Measurements from ENCODE around the gene GTPBP8.

Gene GTPBP8

GRCh38 chr3:112965656-112966055 is 25.1 kb upstream of the GTPBP8 start:
- no peak overlapping the region for H2AK5ac ChIP-seq (ENCODE audit: low read length)
- H3K36me3 ChIP-seq (ENCODE audit: control insufficient read depth, insufficient read depth, low read length) = no peaks in the 10 kb centered on the region
- no peak overlapping the region for H3K56ac ChIP-seq (ENCODE audit: low read length)
- H4K5ac ChIP-seq (ENCODE audit: low read length) = no peak overlapping the region
- H3K79me2 ChIP-seq (ENCODE audit: control insufficient read depth, insufficient read depth, low read length) = no peaks in the 10 kb centered on the region
- no peak overlapping the region for H3K4me3 ChIP-seq (ENCODE audit: low read length)
- no peak overlapping the region for H2BK120ac ChIP-seq (ENCODE audit: low read depth, low read length)
- DNase-seq = no peak
- H3K4me1 ChIP-seq (ENCODE audit: control insufficient read depth, low read depth, low read length) = no peaks in the 10 kb centered on the region
- WGBS (ENCODE audit: extremely low coverage, insufficient coverage, low lambda C conversion rate) = no CpG with 5 or more reads among the region's 6 CpGs
- H3K9ac ChIP-seq (ENCODE audit: low read length) = no peak overlapping the region
- no peaks in the 10 kb centered on the region for H3K27me3 ChIP-seq (ENCODE audit: insufficient read depth, low read length, poor library complexity)
- H2BK5ac ChIP-seq (ENCODE audit: low read length) = no peak overlapping the region
- no peak overlapping the region for H2BK15ac ChIP-seq (replicated peaks; ENCODE audit: low read depth)
- H3K4me2 ChIP-seq (ENCODE audit: low read length) = no peak overlapping the region
- H3K18ac ChIP-seq (ENCODE audit: low read length) = no peak overlapping the region
- H3K4ac ChIP-seq (ENCODE audit: low read depth, low read length) = no peak overlapping the region
- H3K27ac ChIP-seq (ENCODE audit: low read depth, low read length) = no peak overlapping the region
- no peak overlapping the region for H3K23ac ChIP-seq (ENCODE audit: low read length)
- no peaks in the 10 kb centered on the region for H3K79me1 ChIP-seq (ENCODE audit: low read length)
- no peak overlapping the region for H4K8ac ChIP-seq (ENCODE audit: low read depth, low read length)

- no peak overlapping the region for H2AK5ac ChIP-seq (ENCODE audit: low read length)
- no peak overlapping the region for H3K4me2 ChIP-seq (ENCODE audit: low read length)
- no peak overlapping the region for H3K27ac ChIP-seq (ENCODE audit: low read depth, low read length)
- no peak overlapping the region for H3K4ac ChIP-seq (ENCODE audit: low read depth, low read length)
- no peak overlapping the region for H2BK15ac ChIP-seq (replicated peaks; ENCODE audit: low read depth)
- no peak overlapping the region for H3K56ac ChIP-seq (ENCODE audit: low read length)
- H3K23ac ChIP-seq (ENCODE audit: low read length) = no peak overlapping the region
- H3K79me1 ChIP-seq (ENCODE audit: low read length) = no peaks in the 10 kb centered on the region
- no peak overlapping the region for H2BK120ac ChIP-seq (ENCODE audit: low read depth, low read length)
- H4K8ac ChIP-seq (ENCODE audit: low read depth, low read length) = no peak overlapping the region
- no peak overlapping the region for H4K5ac ChIP-seq (ENCODE audit: low read length)
- no peaks in the 10 kb centered on the region for H3K36me3 ChIP-seq (ENCODE audit: control insufficient read depth, insufficient read depth, low read length)
- no peak overlapping the region for H3K4me3 ChIP-seq (ENCODE audit: low read length)
- WGBS (ENCODE audit: extremely low coverage, insufficient coverage, low lambda C conversion rate) = no CpG with 5 or more reads among the region's 2 CpGs
- no peak for DNase-seq
- H3K9ac ChIP-seq (ENCODE audit: low read length) = no peak overlapping the region
- no peaks in the 10 kb centered on the region for H3K27me3 ChIP-seq (ENCODE audit: insufficient read depth, low read length, poor library complexity)
- no peaks in the 10 kb centered on the region for H3K79me2 ChIP-seq (ENCODE audit: control insufficient read depth, insufficient read depth, low read length)
- H2BK5ac ChIP-seq (ENCODE audit: low read length) = no peak overlapping the region
- no peak overlapping the region for H3K18ac ChIP-seq (ENCODE audit: low read length)
- H3K4me1 ChIP-seq (ENCODE audit: control insufficient read depth, low read depth, low read length) = no peaks in the 10 kb centered on the region
These were observed 24.2 kb upstream of the GTPBP8 start for GRCh38 chr3:112966633-112967032.

- WGBS (ENCODE audit: extremely low coverage, insufficient coverage, low lambda C conversion rate) = no CpG with 5 or more reads among the region's 1 CpG
- Histone ChIP-seq H3K4me3 (ENCODE audit: low read length) (no peak overlapping the region), H2BK15ac (replicated peaks; ENCODE audit: low read depth) (no peak overlapping the region), H3K4me1 (ENCODE audit: control insufficient read depth, low read depth, low read length) (no peaks in the 10 kb centered on the region), H3K9ac (ENCODE audit: low read length) (no peak overlapping the region), H3K27ac (ENCODE audit: low read depth, low read length) (no peak overlapping the region), H2BK5ac (ENCODE audit: low read length) (no peak overlapping the region), H3K23ac (ENCODE audit: low read length) (no peak overlapping the region), H3K79me1 (ENCODE audit: low read length) (no peaks in the 10 kb centered on the region), H3K27me3 (ENCODE audit: insufficient read depth, low read length, poor library complexity) (no peaks in the 10 kb centered on the region), H3K79me2 (ENCODE audit: control insufficient read depth, insufficient read depth, low read length) (no peaks in the 10 kb centered on the region), H2AK5ac (ENCODE audit: low read length) (no peak overlapping the region), H4K5ac (ENCODE audit: low read length) (no peak overlapping the region), H3K36me3 (ENCODE audit: control insufficient read depth, insufficient read depth, low read length) (no peaks in the 10 kb centered on the region), H3K4me2 (ENCODE audit: low read length) (no peak overlapping the region), H3K4ac (ENCODE audit: low read depth, low read length) (no peak overlapping the region), H4K8ac (ENCODE audit: low read depth, low read length) (no peak overlapping the region), H3K18ac (ENCODE audit: low read length) (no peak overlapping the region), H3K56ac (ENCODE audit: low read length) (no peak overlapping the region), H2BK120ac (ENCODE audit: low read depth, low read length) (no peak overlapping the region)
- no peak for DNase-seq
These were observed 23.4 kb upstream of the GTPBP8 start for GRCh38 chr3:112967425-112967824.

- Histone ChIP-seq H2AK5ac (ENCODE audit: low read length) (no peak overlapping the region), H3K27me3 (ENCODE audit: insufficient read depth, low read length, poor library complexity) (no peaks in the 10 kb centered on the region), H3K4me2 (ENCODE audit: low read length) (no peak overlapping the region), H3K56ac (ENCODE audit: low read length) (no peak overlapping the region), H3K18ac (ENCODE audit: low read length) (no peak overlapping the region), H2BK5ac (ENCODE audit: low read length) (no peak overlapping the region), H3K23ac (ENCODE audit: low read length) (no peak overlapping the region), H2BK120ac (ENCODE audit: low read depth, low read length) (no peak overlapping the region), H3K79me1 (ENCODE audit: low read length) (no peaks in the 10 kb centered on the region), H3K27ac (ENCODE audit: low read depth, low read length) (no peak overlapping the region), H3K79me2 (ENCODE audit: control insufficient read depth, insufficient read depth, low read length) (no peaks in the 10 kb centered on the region), H4K5ac (ENCODE audit: low read length) (no peak overlapping the region), H3K4ac (ENCODE audit: low read depth, low read length) (no peak overlapping the region), H4K8ac (ENCODE audit: low read depth, low read length) (no peak overlapping the region), H3K9ac (ENCODE audit: low read length) (no peak overlapping the region), H2BK15ac (replicated peaks; ENCODE audit: low read depth) (no peak overlapping the region), H3K36me3 (ENCODE audit: control insufficient read depth, insufficient read depth, low read length) (no peaks in the 10 kb centered on the region), H3K4me1 (ENCODE audit: control insufficient read depth, low read depth, low read length) (no peaks in the 10 kb centered on the region), H3K4me3 (ENCODE audit: low read length) (no peak overlapping the region)
- WGBS (ENCODE audit: extremely low coverage, insufficient coverage, low lambda C conversion rate) = no CpG with 5 or more reads among the region's 1 CpG
- DNase-seq = no peak
These were observed 23.0 kb upstream of the GTPBP8 start for GRCh38 chr3:112967828-112968227.

- Histone ChIP-seq H3K79me1 (ENCODE audit: low read length) (no peaks in the 10 kb centered on the region), H3K27me3 (ENCODE audit: insufficient read depth, low read length, poor library complexity) (no peaks in the 10 kb centered on the region), H3K27ac (ENCODE audit: low read depth, low read length) (no peak overlapping the region), H2BK15ac (replicated peaks; ENCODE audit: low read depth) (no peak overlapping the region), H3K4me2 (ENCODE audit: low read length) (no peak overlapping the region), H2BK120ac (ENCODE audit: low read depth, low read length) (no peak overlapping the region), H4K5ac (ENCODE audit: low read length) (no peak overlapping the region), H3K4me1 (ENCODE audit: control insufficient read depth, low read depth, low read length) (no peaks in the 10 kb centered on the region), H3K36me3 (ENCODE audit: control insufficient read depth, insufficient read depth, low read length) (no peaks in the 10 kb centered on the region), H4K8ac (ENCODE audit: low read depth, low read length) (no peak overlapping the region), H3K23ac (ENCODE audit: low read length) (no peak overlapping the region), H3K79me2 (ENCODE audit: control insufficient read depth, insufficient read depth, low read length) (no peaks in the 10 kb centered on the region), H3K9ac (ENCODE audit: low read length) (no peak overlapping the region), H3K18ac (ENCODE audit: low read length) (no peak overlapping the region), H3K56ac (ENCODE audit: low read length) (no peak overlapping the region), H2AK5ac (ENCODE audit: low read length) (no peak overlapping the region), H3K4ac (ENCODE audit: low read depth, low read length) (no peak overlapping the region), H2BK5ac (ENCODE audit: low read length) (no peak overlapping the region), H3K4me3 (ENCODE audit: low read length) (no peak overlapping the region)
- DNase-seq = no peak
These were observed 18.6 kb upstream of the GTPBP8 start for GRCh38 chr3:112972158-112972557.

- Histone ChIP-seq H2BK15ac (replicated peaks; ENCODE audit: low read depth) (no peak overlapping the region), H3K56ac (ENCODE audit: low read length) (no peak overlapping the region), H3K23ac (ENCODE audit: low read length) (no peak overlapping the region), H2AK5ac (ENCODE audit: low read length) (no peak overlapping the region), H3K4me1 (ENCODE audit: control insufficient read depth, low read depth, low read length) (no peaks in the 10 kb centered on the region), H3K18ac (ENCODE audit: low read length) (no peak overlapping the region), H3K79me1 (ENCODE audit: low read length) (no peaks in the 10 kb centered on the region), H2BK120ac (ENCODE audit: low read depth, low read length) (no peak overlapping the region), H4K5ac (ENCODE audit: low read length) (no peak overlapping the region), H3K36me3 (ENCODE audit: control insufficient read depth, insufficient read depth, low read length) (no peaks in the 10 kb centered on the region), H3K9ac (ENCODE audit: low read length) (no peak overlapping the region), H3K27ac (ENCODE audit: low read depth, low read length) (no peak overlapping the region), H2BK5ac (ENCODE audit: low read length) (no peak overlapping the region), H3K4me3 (ENCODE audit: low read length) (no peak overlapping the region), H3K79me2 (ENCODE audit: control insufficient read depth, insufficient read depth, low read length) (no peaks in the 10 kb centered on the region), H3K4ac (ENCODE audit: low read depth, low read length) (no peak overlapping the region), H4K8ac (ENCODE audit: low read depth, low read length) (no peak overlapping the region), H3K4me2 (ENCODE audit: low read length) (no peak overlapping the region), H3K27me3 (ENCODE audit: insufficient read depth, low read length, poor library complexity) (no peaks in the 10 kb centered on the region)
- WGBS (ENCODE audit: extremely low coverage, insufficient coverage, low lambda C conversion rate) = no CpG with 5 or more reads among the region's 5 CpGs
- DNase-seq = no peak
These were observed 17.2 kb upstream of the GTPBP8 start for GRCh38 chr3:112973325-112974177.

All from mesendoderm (in vitro differentiated cells).